PC-3 (cell line): ENCODE data around the gene NUP93.

Experiments
- EZH2 ChIP-seq: fragments of 300-600 bp; sonication (generic); IDR thresholded peaks from one replicate; pipeline ENCODE4 v1.6.1; 2017; ENCODE audit warnings: antibody characterized with exemption, mild to moderate bottlenecking, low read length; ENCODE audit not compliant: unreplicated experiment
- EZH2phosphoT487 ChIP-seq: fragments of 300-600 bp; sonication (generic); IDR thresholded peaks from 2 replicates; pipeline ENCODE4 v1.6.1; 2018; ENCODE audit warnings: mild to moderate bottlenecking, antibody characterized with exemption, low read length, borderline replicate concordance
- TF ChIP-seq, protein P1 (sequence below): fragments of 300-600 bp; sonication (generic); conservative IDR thresholded peaks from 2 replicates; pipeline ENCODE4 v1.5.1; 2017; ENCODE audit warnings: antibody characterized with exemption, low read depth, mild to moderate bottlenecking, low read length

DNA sequence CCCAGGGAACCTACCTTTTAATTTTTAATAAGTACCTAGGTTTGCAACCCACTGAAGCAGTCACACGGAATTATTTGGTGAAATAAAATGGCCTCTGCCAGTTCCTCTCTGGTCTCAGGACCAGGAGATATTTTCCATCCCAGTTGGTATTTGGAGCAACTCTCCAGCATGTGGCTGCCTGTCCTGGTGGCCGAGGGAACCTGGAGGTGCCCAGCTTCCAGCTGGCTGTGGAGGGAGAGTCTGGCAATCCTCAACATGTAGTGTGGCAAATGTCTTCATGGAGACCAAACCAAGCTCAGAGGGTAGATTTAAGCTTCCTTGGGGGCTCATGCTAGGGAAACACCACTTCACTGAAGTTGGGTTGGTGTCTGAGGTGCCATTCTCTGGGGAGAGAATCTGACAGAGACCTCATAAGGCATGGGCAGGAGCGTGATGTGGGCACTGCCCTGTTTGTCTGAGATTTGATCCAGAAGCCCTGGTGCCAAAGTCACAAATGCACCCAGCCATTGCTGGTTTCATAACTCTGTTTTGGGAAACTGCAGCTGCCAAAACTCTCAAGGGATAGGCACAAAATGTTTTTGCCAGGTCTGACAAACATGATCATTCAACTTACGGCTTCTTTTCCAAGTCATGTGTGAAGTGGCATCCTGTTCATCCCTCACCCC is 44.9 kb upstream of the NUP93 start:
- TF ChIP-seq, protein P1, sequence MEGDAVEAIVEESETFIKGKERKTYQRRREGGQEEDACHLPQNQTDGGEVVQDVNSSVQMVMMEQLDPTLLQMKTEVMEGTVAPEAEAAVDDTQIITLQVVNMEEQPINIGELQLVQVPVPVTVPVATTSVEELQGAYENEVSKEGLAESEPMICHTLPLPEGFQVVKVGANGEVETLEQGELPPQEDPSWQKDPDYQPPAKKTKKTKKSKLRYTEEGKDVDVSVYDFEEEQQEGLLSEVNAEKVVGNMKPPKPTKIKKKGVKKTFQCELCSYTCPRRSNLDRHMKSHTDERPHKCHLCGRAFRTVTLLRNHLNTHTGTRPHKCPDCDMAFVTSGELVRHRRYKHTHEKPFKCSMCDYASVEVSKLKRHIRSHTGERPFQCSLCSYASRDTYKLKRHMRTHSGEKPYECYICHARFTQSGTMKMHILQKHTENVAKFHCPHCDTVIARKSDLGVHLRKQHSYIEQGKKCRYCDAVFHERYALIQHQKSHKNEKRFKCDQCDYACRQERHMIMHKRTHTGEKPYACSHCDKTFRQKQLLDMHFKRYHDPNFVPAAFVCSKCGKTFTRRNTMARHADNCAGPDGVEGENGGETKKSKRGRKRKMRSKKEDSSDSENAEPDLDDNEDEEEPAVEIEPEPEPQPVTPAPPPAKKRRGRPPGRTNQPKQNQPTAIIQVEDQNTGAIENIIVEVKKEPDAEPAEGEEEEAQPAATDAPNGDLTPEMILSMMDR = no peak
- TF ChIP-seq EZH2 (no peak), EZH2phosphoT487 (no peak)
